ENCODE data around the gene AP5M1.

AP5M1 gene

DNA sequence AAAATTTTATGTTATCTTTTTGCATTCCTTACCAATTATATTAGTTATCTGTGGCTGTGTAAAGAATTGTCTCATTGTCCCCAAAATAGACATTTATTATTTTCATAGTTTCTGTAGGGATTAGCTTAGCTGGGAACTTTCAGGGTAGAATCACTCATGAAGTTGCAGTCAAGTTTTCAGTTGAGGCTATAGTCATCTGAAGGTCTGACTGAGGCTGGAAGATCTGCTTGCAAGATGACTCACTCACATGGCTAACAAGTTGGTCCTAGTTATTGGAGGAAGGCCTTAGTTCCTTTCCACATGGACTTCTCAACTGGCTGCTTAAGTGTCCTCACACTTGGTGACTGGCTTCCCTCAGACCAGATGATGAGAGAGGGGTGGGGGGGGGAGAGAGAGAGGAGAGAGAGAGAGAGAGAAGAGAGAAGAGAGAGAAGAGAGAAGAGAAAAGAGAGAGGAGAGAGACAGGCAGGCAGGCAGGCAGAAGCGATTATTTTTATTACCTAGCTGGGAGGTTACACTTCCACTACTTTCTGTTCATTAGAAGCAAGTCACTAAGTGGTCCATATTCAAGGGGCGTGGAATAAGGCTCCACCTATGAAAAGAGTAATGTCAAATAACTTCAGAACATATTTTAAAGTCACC lies 6.4 kb downstream of the AP5M1 start:
- peaks cover 48% of the 10 kb centered on the region for H3K36me3 ChIP-seq (ENCODE audit: insufficient read depth, low read length)

DNA sequence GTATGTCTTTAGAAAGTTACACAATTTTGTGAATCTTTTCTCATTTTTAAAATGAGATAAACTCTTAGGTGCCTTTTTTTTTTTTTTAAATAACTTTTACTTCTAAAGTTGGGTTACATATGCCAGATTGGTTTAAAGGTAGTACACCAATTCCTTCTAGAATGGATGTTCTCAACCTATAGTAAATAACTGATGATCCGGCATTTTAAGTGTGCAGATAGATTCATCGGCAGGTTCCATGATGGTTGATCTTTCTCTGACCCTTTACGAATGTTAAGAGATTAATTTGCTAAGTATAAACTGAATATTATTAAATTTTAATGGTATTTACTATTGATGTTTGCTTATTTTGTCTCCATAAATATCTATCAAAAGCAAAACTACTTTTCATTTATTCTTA lies 8.3 kb downstream of the AP5M1 start:
- Histone ChIP-seq H3F3A (ENCODE audit: insufficient read depth, low read length) (no peaks in the 10 kb centered on the region), H3K9me3 (ENCODE audit: low read length) (no peaks in the 10 kb centered on the region), H4K20me1 (ENCODE audit: insufficient read depth, low read length) (no peaks in the 10 kb centered on the region), H3K4me2 (ENCODE audit: low read length) (no peak overlapping the region), H3K9ac (ENCODE audit: low read length) (no peak overlapping the region), H3K9me2 (ENCODE audit: low read depth, low read length) (no peaks in the 10 kb centered on the region), H3K36me3 (ENCODE audit: insufficient read depth, low read length) (peaks cover 47% of the 10 kb centered on the region), H3K27ac (ENCODE audit: low read depth, low read length, poor library complexity, severe bottlenecking) (no peak overlapping the region), H3K4me3 (ENCODE audit: low read depth, low read length, poor library complexity, severe bottlenecking) (no peak overlapping the region), H3K4me1 (ENCODE audit: insufficient read depth, low read length, severe bottlenecking) (peaks cover 8% of the 10 kb centered on the region), H3K27me3 (ENCODE audit: insufficient read depth, low read length) (no peaks in the 10 kb centered on the region), H3K79me2 (ENCODE audit: insufficient read depth, low read length) (peaks cover 28% of the 10 kb centered on the region), H2AFZ (ENCODE audit: low read length) (no peak overlapping the region)
- TF ChIP-seq, protein P1, sequence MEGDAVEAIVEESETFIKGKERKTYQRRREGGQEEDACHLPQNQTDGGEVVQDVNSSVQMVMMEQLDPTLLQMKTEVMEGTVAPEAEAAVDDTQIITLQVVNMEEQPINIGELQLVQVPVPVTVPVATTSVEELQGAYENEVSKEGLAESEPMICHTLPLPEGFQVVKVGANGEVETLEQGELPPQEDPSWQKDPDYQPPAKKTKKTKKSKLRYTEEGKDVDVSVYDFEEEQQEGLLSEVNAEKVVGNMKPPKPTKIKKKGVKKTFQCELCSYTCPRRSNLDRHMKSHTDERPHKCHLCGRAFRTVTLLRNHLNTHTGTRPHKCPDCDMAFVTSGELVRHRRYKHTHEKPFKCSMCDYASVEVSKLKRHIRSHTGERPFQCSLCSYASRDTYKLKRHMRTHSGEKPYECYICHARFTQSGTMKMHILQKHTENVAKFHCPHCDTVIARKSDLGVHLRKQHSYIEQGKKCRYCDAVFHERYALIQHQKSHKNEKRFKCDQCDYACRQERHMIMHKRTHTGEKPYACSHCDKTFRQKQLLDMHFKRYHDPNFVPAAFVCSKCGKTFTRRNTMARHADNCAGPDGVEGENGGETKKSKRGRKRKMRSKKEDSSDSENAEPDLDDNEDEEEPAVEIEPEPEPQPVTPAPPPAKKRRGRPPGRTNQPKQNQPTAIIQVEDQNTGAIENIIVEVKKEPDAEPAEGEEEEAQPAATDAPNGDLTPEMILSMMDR (IDR thresholded peaks at IDR 0.05; ENCODE audit: low read length): no peak
- TF ChIP-seq EZH2 (IDR thresholded peaks at IDR 0.05; ENCODE audit: borderline replicate concordance, low read length): no peak

More for the DNA sequence above, 6.4 kb downstream of the AP5M1 start:
- Histone ChIP-seq H2AFZ (ENCODE audit: low read length) (no peak overlapping the region), H3K27ac (ENCODE audit: low read depth, low read length, poor library complexity, severe bottlenecking) (no peak overlapping the region), H3K79me2 (ENCODE audit: insufficient read depth, low read length) (peaks cover 47% of the 10 kb centered on the region), H3K27me3 (ENCODE audit: insufficient read depth, low read length) (no peaks in the 10 kb centered on the region), H3K9me2 (ENCODE audit: low read depth, low read length) (no peaks in the 10 kb centered on the region), H4K20me1 (ENCODE audit: insufficient read depth, low read length) (no peaks in the 10 kb centered on the region), H3F3A (ENCODE audit: insufficient read depth, low read length) (no peaks in the 10 kb centered on the region), H3K4me2 (ENCODE audit: low read length) (no peak overlapping the region), H3K9ac (ENCODE audit: low read length) (no peak overlapping the region), H3K4me1 (ENCODE audit: insufficient read depth, low read length, severe bottlenecking) (peaks cover 18% of the 10 kb centered on the region), H3K9me3 (ENCODE audit: low read length) (no peaks in the 10 kb centered on the region), H3K4me3 (ENCODE audit: low read depth, low read length, poor library complexity, severe bottlenecking) (no peak overlapping the region)
- TF ChIP-seq EZH2 (IDR thresholded peaks at IDR 0.05; ENCODE audit: borderline replicate concordance, low read length): no peak
- TF ChIP-seq, protein P1 (IDR thresholded peaks at IDR 0.05; ENCODE audit: low read length): no peak

DNA sequence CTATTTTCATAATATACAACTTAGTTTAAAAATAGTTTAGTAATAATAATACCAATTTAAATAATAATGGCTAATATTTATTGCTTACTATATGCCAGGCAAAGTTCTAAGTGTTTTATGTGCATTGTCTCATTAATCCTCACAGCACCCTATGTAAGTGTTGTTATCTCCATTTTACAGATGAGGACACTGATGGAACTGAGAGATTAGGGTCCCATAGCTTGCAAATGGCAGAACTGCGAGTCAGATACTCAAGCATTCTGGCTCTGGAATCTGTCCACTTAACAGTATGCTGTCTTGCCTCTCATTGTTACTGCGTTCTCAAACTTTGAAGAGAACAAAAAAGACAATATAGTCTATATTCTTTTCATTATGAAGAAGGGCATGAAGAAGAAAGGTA lies 19.0 kb downstream of the AP5M1 start:
- Histone ChIP-seq H3K9me2 (ENCODE audit: low read depth, low read length) (no peaks in the 10 kb centered on the region), H3K4me2 (ENCODE audit: low read length) (no peak overlapping the region), H3F3A (ENCODE audit: insufficient read depth, low read length) (no peaks in the 10 kb centered on the region), H4K20me1 (ENCODE audit: insufficient read depth, low read length) (no peaks in the 10 kb centered on the region), H3K9ac (ENCODE audit: low read length) (no peak overlapping the region), H3K36me3 (ENCODE audit: insufficient read depth, low read length) (peaks cover 69% of the 10 kb centered on the region), H2AFZ (ENCODE audit: low read length) (no peak overlapping the region), H3K4me3 (ENCODE audit: low read depth, low read length, poor library complexity, severe bottlenecking) (no peak overlapping the region), H3K79me2 (ENCODE audit: insufficient read depth, low read length) (no peaks in the 10 kb centered on the region), H3K4me1 (ENCODE audit: insufficient read depth, low read length, severe bottlenecking) (peaks cover 5% of the 10 kb centered on the region), H3K27ac (ENCODE audit: low read depth, low read length, poor library complexity, severe bottlenecking) (no peak overlapping the region), H3K9me3 (ENCODE audit: low read length) (no peaks in the 10 kb centered on the region), H3K27me3 (ENCODE audit: insufficient read depth, low read length) (no peaks in the 10 kb centered on the region)
- TF ChIP-seq EZH2 (IDR thresholded peaks at IDR 0.05; ENCODE audit: borderline replicate concordance, low read length): no peak
- TF ChIP-seq, protein P1 (IDR thresholded peaks at IDR 0.05; ENCODE audit: low read length): no peak
